Measurements from ENCODE around the gene DNAJB12.

- no peak for TF ChIP-seq CTCF (IDR thresholded peaks at IDR 0.05; ENCODE audit: insufficient read depth, low read length, poor library complexity, severe bottlenecking)
- no peak for TF ChIP-seq EZH2phosphoT487 (conservative IDR thresholded peaks at IDR 0.05; ENCODE audit: low read length)
These were observed 63.6 kb downstream of the DNAJB12 start for GRCh38 chr10:72291019-72291532.
